Subcutaneous adipose tissue (tissue), 4 donors: Measurements from ENCODE around the gene IGFBP2. TPM values are rescaled to one million over a fixed set of nuclear protein-coding genes. Genes with fewer than 3 reads are reported as not detected.

Experiments used
- CTCF ChIP-seq: fragments of 450-650 bp; IDR thresholded peaks from one replicate; pipeline ENCODE4 v1.5.1; 2016; ENCODE audit warnings: low read depth, mild to moderate bottlenecking, control low read depth, antibody characterized with exemption, moderate library complexity
- total RNA-seq, 4 donors: library from RNA; depleted of rRNA; stranded (reverse); fragments of >200 nt; gene quantifications; one replicate each; pipeline ENCODE4 v1.1.0, GENCODE V29; 2016

IGFBP2 gene
- total RNA-seq, result 10 to 100 TPM; 18.9 to 50.5 (median 22.9) TPM

- no peak for TF ChIP-seq CTCF
Observed at GRCh38 chr2:216632952-216633615, at the start of gene IGFBP2. TSS of gene IGFBP2 (plus strand) at chr2:216633420. CDS start at chr2:216633524, 104 bp downstream.

DNA sequence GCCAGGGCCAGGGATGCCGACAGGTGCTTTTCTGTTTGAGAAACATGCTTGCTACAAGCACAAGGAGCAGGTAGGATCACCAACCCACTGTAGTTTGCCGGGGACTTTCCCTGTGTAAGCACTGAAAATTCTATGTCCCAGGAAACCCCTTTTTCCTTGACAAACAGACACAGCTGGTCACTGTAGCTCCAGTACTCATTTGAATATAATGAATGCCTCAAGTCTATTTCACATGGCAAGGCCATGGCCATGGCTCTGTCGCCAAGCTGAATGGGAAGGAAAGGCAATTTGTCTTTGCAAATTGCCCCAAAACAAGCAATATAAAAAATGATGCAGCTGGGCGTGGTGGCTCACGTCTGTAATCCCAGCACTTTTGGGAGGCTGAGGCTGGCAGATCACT, 49.6 kb upstream of the IGFBP2 start:
- no peak for TF ChIP-seq CTCF

- TF ChIP-seq CTCF, result no peak
Observed at GRCh38 chr2:216584112-216584511, 49.1 kb upstream of the IGFBP2 start.

GRCh38 chr2:216585441-216585840, 47.8 kb upstream of the IGFBP2 start:
- TF ChIP-seq CTCF, result no peak

DNA sequence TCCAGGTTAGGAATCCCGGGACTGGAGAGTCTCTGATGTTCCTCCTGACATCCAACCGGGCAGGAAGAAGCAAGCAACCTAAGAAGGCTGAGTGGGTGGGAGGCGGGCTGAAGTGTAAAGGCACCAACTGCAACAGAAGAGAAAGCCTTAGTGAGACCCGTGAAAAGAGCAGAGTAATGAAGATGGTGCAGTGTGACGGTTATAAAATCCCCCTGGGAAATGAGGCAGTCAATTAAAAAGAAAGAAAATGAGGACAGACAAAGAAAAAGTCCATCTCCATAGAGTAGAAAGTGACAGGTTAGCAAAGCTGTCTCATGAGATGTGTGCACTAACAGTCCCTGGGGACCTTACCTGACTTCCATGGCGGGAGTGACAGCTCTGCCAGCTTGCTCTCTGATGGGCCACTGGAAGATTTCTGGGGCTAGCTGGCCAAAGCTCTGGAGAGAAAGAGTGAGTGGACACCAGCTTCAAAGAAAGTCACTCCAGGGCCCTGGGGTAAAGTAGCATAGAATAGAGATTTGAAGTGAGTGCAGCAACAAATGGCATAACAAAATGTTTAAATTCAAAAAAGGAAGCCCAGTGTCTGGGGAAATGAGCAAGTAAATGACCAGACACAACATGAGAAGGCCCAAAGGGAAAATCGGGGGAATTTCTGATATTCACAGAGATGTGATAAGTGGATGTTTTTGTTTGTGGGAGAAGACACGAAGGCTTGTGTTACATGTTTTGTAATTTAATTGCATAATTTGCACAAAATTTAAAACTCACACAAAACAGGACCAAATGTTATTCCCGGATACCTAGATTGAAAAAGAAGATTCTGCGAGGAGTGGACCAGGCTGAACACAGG, 44.1 kb upstream of the IGFBP2 start:
- no peak for TF ChIP-seq CTCF

DNA sequence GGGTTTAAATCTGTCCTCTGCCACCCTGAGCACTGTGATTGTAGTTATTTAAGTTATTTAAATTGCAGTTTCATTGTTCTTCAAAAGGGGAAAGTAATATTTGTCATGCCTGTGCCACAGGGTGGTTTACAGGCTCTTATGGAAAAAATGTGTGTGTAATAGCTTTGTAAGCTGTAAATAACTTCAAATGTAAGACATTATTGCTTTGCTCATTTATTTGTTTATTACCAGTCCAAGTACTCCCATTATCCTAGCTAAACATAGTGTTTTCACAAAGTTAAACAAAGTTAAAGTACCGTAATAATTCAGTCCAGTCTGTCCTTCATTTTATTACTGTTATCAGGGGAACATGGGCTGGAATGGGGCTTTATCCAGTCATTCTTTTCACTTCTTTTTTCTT, 43.4 kb upstream of the IGFBP2 start:
- TF ChIP-seq CTCF, result no peak

GRCh38 chr2:216590780-216591179, 42.4 kb upstream of the IGFBP2 start:
- TF ChIP-seq CTCF, result no peak
